Adrenal gland (tissue), 12 donors: Measurements from ENCODE around the gene LHFPL6. TPM values are rescaled to one million over a fixed set of nuclear protein-coding genes. Genes with fewer than 3 reads are reported as not detected.

Experiments used
- DNase-seq, 7 donors: peaks; one replicate each; pipeline ENCODE4 v3.0.0-alpha.2; 2019 to 2020
- H3K27ac ChIP-seq, 5 donors: fragments of 200-600 bp; sonication (generic) in 4 of 5; 1 replicate in 3 of 5; 2 replicates in 2 of 5; pipeline versions ENCODE4 v1.5.1 to v1.8.0; 2016 to 2020; ENCODE audit warnings: mild to moderate bottlenecking in 1 of 5
- H3K27me3 ChIP-seq: fragments of 200-600 bp; 2 replicates; pipeline ENCODE4 v1.8.0; 2021
- H3K36me3 ChIP-seq, 2 donors: fragments of 200-600 bp; replicated peaks in 1 of 2; 1 replicate in 1 of 2; 2 replicates in 1 of 2; pipeline versions ENCODE4 v1.5.1 to v1.8.0; 2018 to 2022
- H3K4me1 ChIP-seq, 2 donors: fragments of 200-600 bp; replicated peaks in 1 of 2; 1 replicate in 1 of 2; 2 replicates in 1 of 2; pipeline versions ENCODE4 v1.5.1 to v1.8.0; 2018 to 2021
- H3K4me3 ChIP-seq, 4 donors: fragments of 200-600 bp; sonication (generic) in 3 of 4; one replicate each; pipeline ENCODE4 v1.5.1; 2016 to 2018
- H3K9me3 ChIP-seq, 3 donors: fragments of 200-600 bp; sonication (generic) in 1 of 3; replicated peaks in 1 of 3; 1 replicate in 2 of 3; 2 replicates in 1 of 3; pipeline versions ENCODE4 v1.5.1 to v1.8.0; 2016 to 2021
- POLR2A ChIP-seq, 2 donors: fragments of 450-650 bp; IDR thresholded peaks; one replicate each; pipeline ENCODE4 v1.6.1; 2017; ENCODE audit warnings: antibody characterized with exemption in 2 of 2, mild to moderate bottlenecking in 2 of 2, moderate library complexity in 1 of 2
- WGBS, 4 donors: extraction: QIAGEN DNeasy Blood & Tissue Kit in 2 of 4; methylation state at CpG; one replicate each; pipeline versions ENCODE4 v1.1.5 to v1.1.7; 2013 to 2017; 5-methylcytosine and 5-hydroxymethylcytosine counted together
- intact Hi-C, 2 donors: fragments of 100-400 bp; cut with DNase I; formaldehyde crosslinking; loops; one replicate each; pipeline versions ENCODE4 v1.14.1 to v1.15.0; 2022 to 2023
- polyA plus RNA-seq, 3 donors: library from polyadenylated mRNA; stranded (reverse); fragments of 200-250 nt in 2 of 3; fragments of 350-450 nt in 1 of 3; fragmentation: Illumina TruSeq in 1 of 3; extraction: RNeasy Lipid Tissue Mini Kit (QIAGEN cat#74804) in 1 of 3; gene quantifications; one replicate each; pipeline ENCODE4 v1.2.3, GENCODE V29; 2013 to 2014
- total RNA-seq, 9 donors: library from RNA; depleted of rRNA in 4 of 9; stranded (reverse); fragments of >200 nt in 4 of 9; fragments of 120-200 nt in 1 of 9; fragmentation: NEBNext Ultra II Directional in 1 of 9; extraction: Animal tissue kit (Norgen Biotek cat#: 25700) in 1 of 9; gene quantifications; one replicate each; pipeline versions ENCODE4 v1.1.0 to v1.2.4, GENCODE V29; 2013 to 2023
- TF ChIP-seq, protein P1 (sequence below), 6 experiments: fragments of 450-650 bp in 4 of 6; fragments of 200-600 bp in 2 of 6; sonication (generic) in 1 of 6; IDR thresholded peaks; 1 replicate in 5 of 6; 2 replicates in 1 of 6; pipeline versions ENCODE4 v1.5.1 to v1.8.0; 2016 to 2021; ENCODE audit warnings: antibody characterized with exemption in 6 of 6, mild to moderate bottlenecking in 2 of 6, moderate library complexity in 1 of 6
- donor health status: healthy with polysubstance abuse.
- donor health status: Bipolar disorder and iron deficiency.
- donor health status: DM: yes; HTN: yes; CAD: no.
- donor health status: DM: no; HTN: no; CAD: no.
- donor health status: DM: no; HTN: no; CAD: no.
- donor health status: DM: yes; HTN: yes; CAD: no.

Gene LHFPL6
- total and polyA plus RNA-seq, 12 donors: 28.9 to 113 (median 46.6) TPM

DNA sequence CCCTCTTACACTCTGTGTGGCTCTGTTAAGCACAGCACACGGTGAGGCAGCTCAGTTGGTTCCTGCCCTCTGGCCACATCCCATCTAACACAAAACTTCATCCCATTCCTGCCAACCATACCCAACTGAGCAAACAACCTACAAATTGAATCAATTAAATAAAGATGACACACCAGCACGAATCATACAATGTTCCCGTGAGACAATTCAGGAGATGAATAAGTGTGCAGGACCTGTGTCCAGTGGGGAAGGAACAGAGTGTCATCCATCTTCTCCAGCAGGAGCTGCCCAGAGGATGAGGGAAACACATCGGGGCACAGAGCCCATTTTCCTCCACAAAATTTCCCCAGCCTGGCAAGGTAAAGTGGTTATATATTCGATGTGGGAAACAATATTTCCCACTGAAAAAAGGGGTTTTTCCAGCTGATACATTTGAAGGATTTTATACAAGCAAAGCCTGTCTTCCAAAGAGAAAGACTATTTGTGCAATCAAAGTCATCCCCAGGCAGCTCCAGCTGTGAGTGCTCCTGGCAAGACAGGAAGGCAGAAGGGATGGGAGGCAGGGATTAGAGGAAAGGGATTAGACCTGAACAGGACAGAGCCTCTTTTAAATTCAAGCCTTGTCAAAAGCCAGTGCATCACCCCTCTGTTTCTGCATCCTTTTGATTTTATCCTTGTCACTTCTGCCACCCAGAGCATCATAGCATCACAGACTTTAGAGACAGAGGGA is 240.2 kb downstream of the LHFPL6 start:
- Histone ChIP-seq H3K4me3 (no peak overlapping the region), H3K27me3 (no peaks in the 10 kb centered on the region), H3K36me3 (no peaks in the 10 kb centered on the region), H3K27ac (no peak overlapping the region), H3K9me3 (no peaks in the 10 kb centered on the region), H3K4me1 (no peaks in the 10 kb centered on the region)
- TF ChIP-seq, protein P1, sequence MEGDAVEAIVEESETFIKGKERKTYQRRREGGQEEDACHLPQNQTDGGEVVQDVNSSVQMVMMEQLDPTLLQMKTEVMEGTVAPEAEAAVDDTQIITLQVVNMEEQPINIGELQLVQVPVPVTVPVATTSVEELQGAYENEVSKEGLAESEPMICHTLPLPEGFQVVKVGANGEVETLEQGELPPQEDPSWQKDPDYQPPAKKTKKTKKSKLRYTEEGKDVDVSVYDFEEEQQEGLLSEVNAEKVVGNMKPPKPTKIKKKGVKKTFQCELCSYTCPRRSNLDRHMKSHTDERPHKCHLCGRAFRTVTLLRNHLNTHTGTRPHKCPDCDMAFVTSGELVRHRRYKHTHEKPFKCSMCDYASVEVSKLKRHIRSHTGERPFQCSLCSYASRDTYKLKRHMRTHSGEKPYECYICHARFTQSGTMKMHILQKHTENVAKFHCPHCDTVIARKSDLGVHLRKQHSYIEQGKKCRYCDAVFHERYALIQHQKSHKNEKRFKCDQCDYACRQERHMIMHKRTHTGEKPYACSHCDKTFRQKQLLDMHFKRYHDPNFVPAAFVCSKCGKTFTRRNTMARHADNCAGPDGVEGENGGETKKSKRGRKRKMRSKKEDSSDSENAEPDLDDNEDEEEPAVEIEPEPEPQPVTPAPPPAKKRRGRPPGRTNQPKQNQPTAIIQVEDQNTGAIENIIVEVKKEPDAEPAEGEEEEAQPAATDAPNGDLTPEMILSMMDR (IDR thresholded peaks at IDR 0.05): no peak
- no peak for TF ChIP-seq POLR2A (IDR thresholded peaks at IDR 0.05)
- WGBS, 4 donors: 61 to 82% (median 79%) methylated on average over 4 to 5 of the region's 5 CpGs
- no peak for DNase-seq
- intact Hi-C loops: no loop called here

DNA sequence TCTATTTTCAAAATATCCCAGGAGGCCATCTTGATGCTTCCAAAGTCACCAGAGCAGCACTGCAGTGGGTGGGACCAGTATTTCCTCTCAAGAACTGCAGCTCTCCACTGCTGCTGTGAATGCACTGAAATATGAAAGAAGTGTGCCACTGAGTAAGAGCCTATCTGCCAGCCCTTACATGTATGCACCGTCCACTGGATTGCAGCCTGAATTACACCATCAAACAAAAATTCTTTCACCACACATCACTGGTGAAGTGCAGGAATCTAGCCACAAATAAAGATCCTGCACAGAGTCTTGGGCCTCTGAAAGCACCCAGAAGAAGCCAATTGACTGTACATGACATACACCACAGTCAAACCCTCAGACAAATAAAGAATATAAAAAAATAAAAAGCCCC is 249.0 kb downstream of the LHFPL6 start:
- intact Hi-C loops: no loop called here

DNA sequence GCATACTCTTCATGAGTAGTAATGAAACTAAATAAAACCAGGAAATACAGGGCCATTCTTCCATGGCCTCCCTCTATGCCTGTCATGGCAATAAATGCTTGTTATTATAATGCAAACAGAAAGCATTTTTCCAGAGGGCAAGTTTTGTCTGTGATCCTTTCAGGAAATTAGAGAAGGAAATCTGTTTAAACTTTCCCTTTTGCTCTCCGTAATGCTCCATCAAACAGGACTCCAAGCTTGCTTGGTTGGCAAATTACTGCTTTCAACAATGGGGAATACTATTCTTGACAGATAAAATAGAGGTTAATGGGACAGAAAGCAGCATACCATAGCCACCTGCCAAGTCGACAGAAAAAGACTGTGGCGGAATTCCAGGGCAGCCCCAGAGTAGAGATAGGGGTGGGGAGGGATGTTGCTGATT is 252.5 kb downstream of the LHFPL6 start:
- 42 to 56% (median 47%) methylated on average over 3 of the region's 3 CpGs for WGBS, 4 donors
- Histone ChIP-seq H3K4me3 (peak overlapping the region in 1 of 4 donors; percentile 21), H3K27me3 (no peaks in the 10 kb centered on the region), H3K4me1 (no peaks in the 10 kb centered on the region), H3K9me3 (no peaks in the 10 kb centered on the region), H3K36me3 (no peaks in the 10 kb centered on the region), H3K27ac (no peak overlapping the region)
- DNase-seq: no peak
- intact Hi-C loops: no loop called here
- no peak for TF ChIP-seq POLR2A (IDR thresholded peaks at IDR 0.05)
- TF ChIP-seq, protein P1 (IDR thresholded peaks at IDR 0.05): no peak

More for the DNA sequence above, 249.0 kb downstream of the LHFPL6 start:
- Histone ChIP-seq H3K36me3 (no peaks in the 10 kb centered on the region), H3K9me3 (no peaks in the 10 kb centered on the region), H3K4me3 (no peak overlapping the region), H3K4me1 (no peaks in the 10 kb centered on the region), H3K27me3 (no peaks in the 10 kb centered on the region), H3K27ac (no peak overlapping the region)
- DNase-seq: no peak
- TF ChIP-seq, protein P1 (IDR thresholded peaks at IDR 0.05): no peak
- TF ChIP-seq POLR2A (IDR thresholded peaks at IDR 0.05): no peak
- 71 to 94% (median 90%) methylated on average over 1 of the region's 1 CpG for WGBS, 4 donors

DNA sequence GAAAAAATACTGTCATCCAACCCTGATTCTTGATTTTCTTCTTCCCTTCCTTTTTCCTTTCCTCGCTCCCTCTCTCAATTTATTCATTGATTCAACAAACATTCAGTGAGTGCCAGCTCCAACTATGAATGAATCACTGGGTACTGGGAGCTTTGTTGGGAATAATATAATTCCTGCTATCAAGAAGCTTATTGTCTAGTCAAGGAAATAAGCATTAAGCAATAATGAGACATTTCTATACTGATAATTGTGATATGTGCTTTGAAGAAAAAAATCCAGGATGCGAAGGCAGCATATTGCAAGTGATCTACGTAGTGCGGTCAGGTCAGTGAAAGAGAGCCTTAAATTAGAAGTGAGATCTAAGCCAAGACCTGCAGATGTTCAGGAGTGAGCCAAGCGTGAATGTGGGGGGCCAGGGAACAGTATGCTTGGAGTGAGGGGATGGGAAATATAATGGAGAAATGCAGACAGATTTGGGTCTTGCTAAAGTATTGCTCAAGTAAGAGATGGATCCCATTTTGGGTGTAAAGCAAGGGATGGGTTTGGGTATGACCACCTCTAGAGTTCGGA is 253.5 kb downstream of the LHFPL6 start:
- intact Hi-C loops: no loop called here
- H3K36me3 ChIP-seq: no peaks in the 10 kb centered on the region
- H3K4me3 ChIP-seq: no peak overlapping the region
- no peaks in the 10 kb centered on the region for H3K9me3 ChIP-seq
- no peaks in the 10 kb centered on the region for H3K4me1 ChIP-seq
- no peaks in the 10 kb centered on the region for H3K27me3 ChIP-seq
- DNase-seq: no peak
- H3K27ac ChIP-seq: no peak overlapping the region
- 91 to 96% (median 93%) methylated on average over 6 of the region's 6 CpGs for WGBS, 4 donors
- TF ChIP-seq, protein P1 (IDR thresholded peaks at IDR 0.05): no peak
- TF ChIP-seq POLR2A (IDR thresholded peaks at IDR 0.05): no peak
